ENCODE results near the gene SOX18.

GRCh38 chr20:64036346-64037198 is 12.9 kb downstream of the SOX18 start:
- no peak for TF ChIP-seq CTCF (IDR thresholded peaks at IDR 0.05)
- TF ChIP-seq POLR2A (IDR thresholded peaks at IDR 0.05): no peak

Data from thyroid gland (tissue), 4 donors.